Natural killer cell (primary cell): Measurements from ENCODE around the gene SARS2. TPM values are rescaled to one million over a fixed set of nuclear protein-coding genes. Genes with fewer than 3 reads are reported as not detected.

Experiments used
- ATAC-seq, 3 donors: fragments of 150-1000 bp in 2 of 3; fragments of 200-7000 bp in 1 of 3; cut with Tn5 transposase; 1 replicate in 1 of 3; 2 replicates in 2 of 3; pipeline ENCODE4 v1.10.0; 2021; ENCODE audit warnings: mild to moderate bottlenecking in 2 of 3, moderate library complexity in 2 of 3
- DNase-seq, 2 donors: peaks; one replicate each; pipeline versions ENCODE4 v3.0.0 to v3.0.0-alpha.2; 2013 to 2021; ENCODE audit warnings: mixed read lengths in 1 of 2
- H3K27ac ChIP-seq: one replicate; pipeline ENCODE4 v1.5.1; 2013; ENCODE audit warnings: mild to moderate bottlenecking, low read length
- H3K27me3 ChIP-seq: one replicate; pipeline ENCODE4 v1.6.1; 2013; ENCODE audit warnings: low read length; ENCODE audit not compliant: control insufficient read depth, insufficient read depth
- H3K36me3 ChIP-seq: one replicate; pipeline ENCODE4 v1.6.1; 2013; ENCODE audit warnings: low read length; ENCODE audit not compliant: control insufficient read depth, insufficient read depth
- H3K4me1 ChIP-seq: one replicate; pipeline ENCODE4 v1.6.1; 2013; ENCODE audit warnings: low read length; ENCODE audit not compliant: control insufficient read depth, insufficient read depth
- H3K4me3 ChIP-seq: one replicate; pipeline ENCODE4 v1.5.1; 2013; ENCODE audit warnings: low read length
- H3K9me3 ChIP-seq: one replicate; pipeline ENCODE4 v1.6.1; 2013; ENCODE audit warnings: low read length; ENCODE audit not compliant: control insufficient read depth, insufficient read depth
- H3K27ac Mint-ChIP-seq, 2 donors: one replicate each; pipeline ENCODE4 v1.8.0; 2022; ENCODE audit warnings: mild to moderate bottlenecking in 2 of 2, mixed read lengths in 2 of 2, moderate library complexity in 1 of 2
- H3K27me3 Mint-ChIP-seq, 2 donors: one replicate each; pipeline ENCODE4 v1.8.0; 2022; ENCODE audit warnings: low read depth in 2 of 2, mixed read lengths in 2 of 2
- H3K36me3 Mint-ChIP-seq: one replicate; pipeline ENCODE4 v1.8.0; 2022; ENCODE audit warnings: mixed read lengths
- H3K4me1 Mint-ChIP-seq, 2 donors: one replicate each; pipeline ENCODE4 v1.8.0; 2022; ENCODE audit warnings: mixed read lengths in 2 of 2
- H3K4me3 Mint-ChIP-seq: one replicate; pipeline ENCODE4 v1.8.0; 2022; ENCODE audit warnings: mild to moderate bottlenecking, moderate library complexity, mixed read lengths
- H3K9me3 Mint-ChIP-seq, 2 donors: one replicate each; pipeline ENCODE4 v1.8.0; 2022; ENCODE audit warnings: mixed read lengths in 2 of 2
- WGBS: methylation state at CpG from one replicate; pipeline ENCODE4 v1.1.7; 2013; ENCODE audit warnings: missing lambda C conversion rate; ENCODE audit not compliant: insufficient coverage; 5-methylcytosine and 5-hydroxymethylcytosine counted together
- intact Hi-C: fragments of 100-400 bp; cut with micrococcal nuclease; formaldehyde crosslinking; loops from one replicate; pipeline ENCODE4 v1.14.2; 2022
- total RNA-seq, 4 donors: library from RNA; stranded (reverse); fragments of 120-200 nt in 1 of 4; gene quantifications; one replicate each; pipeline versions ENCODE4 v1.2.3 to v1.2.4, GENCODE V29; 2013 to 2022
- TF ChIP-seq, protein P1 (sequence below): fragments of 200-600 bp; IDR thresholded peaks from one replicate; pipeline ENCODE4 v1.8.0; 2022; ENCODE audit warnings: antibody characterized with exemption

SARS2 gene
- total RNA-seq, 3 donors from 2014 or later (not counting 1 experiment from before 2014, with no cell fraction given) = 25.4 to 53.0 (median 38.9) TPM

DNA sequence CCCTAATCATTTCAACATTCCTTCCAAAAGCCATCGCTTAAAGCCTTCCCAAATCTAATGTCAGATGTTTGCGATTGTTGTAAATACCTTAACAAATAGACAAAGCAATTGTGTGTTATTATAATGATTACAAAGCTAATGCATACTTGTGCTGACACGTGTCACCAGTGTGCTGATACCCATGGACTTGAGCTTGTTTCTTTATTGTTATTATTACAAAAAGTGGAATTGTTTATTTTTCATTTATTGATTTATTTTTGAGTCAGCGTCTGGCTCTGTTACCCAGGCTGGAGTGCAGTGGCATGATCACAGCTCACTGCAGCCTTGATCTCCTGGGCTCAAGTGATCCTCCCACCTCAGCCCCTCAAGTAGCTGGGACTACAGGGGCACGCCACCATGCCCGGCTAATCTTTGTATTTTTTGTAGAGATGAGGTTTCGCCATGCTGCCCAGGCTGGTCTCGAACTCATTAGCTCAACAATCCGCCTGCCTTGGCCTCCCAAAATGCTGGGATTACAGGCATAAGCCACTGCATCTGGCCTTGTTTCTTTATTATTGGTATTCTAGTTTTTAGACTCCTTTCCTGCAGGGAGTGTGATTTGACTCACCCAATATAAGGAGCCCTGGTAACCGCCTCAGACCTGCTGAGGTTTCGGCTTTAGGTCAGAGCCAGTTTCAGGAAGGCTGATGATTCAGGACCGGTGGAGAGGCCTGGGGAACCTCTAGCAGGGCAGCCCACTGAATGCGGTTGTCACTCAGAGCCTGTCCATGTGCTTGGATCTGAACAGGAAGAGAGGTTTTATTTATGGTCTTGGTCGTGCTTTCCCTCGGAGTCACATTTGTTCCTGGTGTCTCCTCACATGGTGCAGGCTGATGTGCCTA is 47.1 kb upstream of the SARS2 start:
- TF ChIP-seq, protein P1, sequence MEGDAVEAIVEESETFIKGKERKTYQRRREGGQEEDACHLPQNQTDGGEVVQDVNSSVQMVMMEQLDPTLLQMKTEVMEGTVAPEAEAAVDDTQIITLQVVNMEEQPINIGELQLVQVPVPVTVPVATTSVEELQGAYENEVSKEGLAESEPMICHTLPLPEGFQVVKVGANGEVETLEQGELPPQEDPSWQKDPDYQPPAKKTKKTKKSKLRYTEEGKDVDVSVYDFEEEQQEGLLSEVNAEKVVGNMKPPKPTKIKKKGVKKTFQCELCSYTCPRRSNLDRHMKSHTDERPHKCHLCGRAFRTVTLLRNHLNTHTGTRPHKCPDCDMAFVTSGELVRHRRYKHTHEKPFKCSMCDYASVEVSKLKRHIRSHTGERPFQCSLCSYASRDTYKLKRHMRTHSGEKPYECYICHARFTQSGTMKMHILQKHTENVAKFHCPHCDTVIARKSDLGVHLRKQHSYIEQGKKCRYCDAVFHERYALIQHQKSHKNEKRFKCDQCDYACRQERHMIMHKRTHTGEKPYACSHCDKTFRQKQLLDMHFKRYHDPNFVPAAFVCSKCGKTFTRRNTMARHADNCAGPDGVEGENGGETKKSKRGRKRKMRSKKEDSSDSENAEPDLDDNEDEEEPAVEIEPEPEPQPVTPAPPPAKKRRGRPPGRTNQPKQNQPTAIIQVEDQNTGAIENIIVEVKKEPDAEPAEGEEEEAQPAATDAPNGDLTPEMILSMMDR = no peak
- Mint-ChIP-seq H3K27me3 (peaks cover 22 to 27% of the 10 kb centered on the region in 2 donors), H3K4me3 (no peak overlapping the region), H3K9me3 (no peaks in the 10 kb centered on the region), H3K36me3 (no peaks in the 10 kb centered on the region), H3K27ac (no peak overlapping the region), H3K4me1 (peaks cover 0 to 4% of the 10 kb centered on the region in 2 donors)
- H3K27ac ChIP-seq = no peak overlapping the region
- no peak for ATAC-seq
- intact Hi-C loops = no loop called here
- H3K9me3 ChIP-seq = peaks cover 6% of the 10 kb centered on the region
- WGBS = 59% methylated on average over 14 of the region's 15 CpGs
- H3K36me3 ChIP-seq = no peaks in the 10 kb centered on the region
- peaks cover 3% of the 10 kb centered on the region for H3K4me1 ChIP-seq
- H3K27me3 ChIP-seq = peaks cover 10% of the 10 kb centered on the region
- H3K4me3 ChIP-seq = no peak overlapping the region
- DNase-seq = no peak

DNA sequence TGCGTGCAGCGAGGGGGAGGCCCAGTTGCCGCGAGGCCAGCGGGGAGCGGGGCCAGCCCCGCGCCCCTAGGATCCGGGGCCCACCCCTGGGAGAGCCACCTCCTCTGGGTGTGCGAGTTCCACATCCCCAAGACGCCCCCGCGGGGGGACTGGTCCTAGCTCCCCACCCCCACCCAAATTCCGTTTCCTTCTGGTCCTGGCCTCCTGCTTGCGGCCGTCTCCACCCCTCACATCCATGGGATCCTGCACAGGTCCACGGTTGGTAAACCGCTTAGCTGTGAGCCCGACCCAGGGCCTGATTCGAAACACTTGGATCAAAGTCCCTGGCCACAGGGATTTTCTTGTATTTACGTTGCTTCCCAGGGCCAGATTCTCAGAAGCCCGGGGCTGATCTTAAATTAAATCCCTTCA is 45.3 kb upstream of the SARS2 start:
- no peak overlapping the region for H3K27ac ChIP-seq

DNA sequence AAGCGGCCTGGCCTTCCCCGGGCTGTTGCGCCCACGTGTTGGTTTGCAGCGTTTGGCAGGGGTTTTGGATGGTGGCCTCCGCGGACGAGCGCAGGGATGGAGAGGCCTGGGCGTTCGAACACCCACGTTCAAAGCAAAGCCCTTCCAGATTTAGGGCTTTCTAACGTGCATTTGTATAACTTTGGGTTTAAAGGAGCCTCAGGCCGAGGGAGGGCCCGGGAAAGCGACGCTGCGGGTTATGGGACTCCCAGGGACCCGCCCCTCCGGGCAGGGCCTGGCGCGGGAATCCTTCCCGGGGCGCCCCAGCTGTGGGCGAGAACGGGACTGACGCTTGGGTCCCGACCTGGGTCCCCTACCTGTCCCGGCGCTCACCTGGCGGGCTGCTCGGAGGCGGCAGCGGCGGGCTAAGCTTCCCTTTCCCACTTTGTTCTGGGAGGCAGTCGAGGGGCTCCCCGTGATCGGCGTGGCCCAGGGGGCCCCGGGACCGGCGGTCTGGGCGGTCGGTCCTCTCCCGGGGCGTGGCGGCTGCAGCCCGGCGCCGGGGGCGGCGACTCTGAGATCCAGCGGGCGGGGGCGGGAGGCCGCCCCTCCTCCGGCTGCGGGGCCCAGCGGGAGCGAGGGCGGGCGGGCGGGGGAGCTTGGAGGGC is 44.8 kb upstream of the SARS2 start, which contains the start of gene FBXO17:
Gene FBXO17 (minus strand): TSS at position 529 of the 647 bp plus-strand sequence. CDS start 25,423 bp downstream, outside the sequence.
- no peaks in the 10 kb centered on the region for H3K9me3 Mint-ChIP-seq
- ATAC-seq = peak in 1 of 3 donors; percentile 26

More for the DNA sequence above, 45.3 kb upstream of the SARS2 start:
- Histone ChIP-seq H3K4me1 (peaks cover 3% of the 10 kb centered on the region), H3K4me3 (no peak overlapping the region), H3K27me3 (peaks cover 10% of the 10 kb centered on the region), H3K9me3 (peaks cover 5% of the 10 kb centered on the region), H3K36me3 (no peaks in the 10 kb centered on the region)
- WGBS = 26% methylated on average over 22 of the region's 22 CpGs
- no peaks in the 10 kb centered on the region for H3K36me3 Mint-ChIP-seq
- peaks cover 0 to 4% of the 10 kb centered on the region in 2 donors for H3K4me1 Mint-ChIP-seq
- DNase-seq (no peak), ATAC-seq (no peak)
- peak overlapping the region; percentile 37 for H3K4me3 Mint-ChIP-seq
- peaks cover 22 to 27% of the 10 kb centered on the region in 2 donors for H3K27me3 Mint-ChIP-seq
- H3K9me3 Mint-ChIP-seq = no peaks in the 10 kb centered on the region
- TF ChIP-seq, protein P1 = no peak
- no peak overlapping the region for H3K27ac Mint-ChIP-seq
- intact Hi-C loops = no loop called here

More for the DNA sequence above, 44.8 kb upstream of the SARS2 start, which contains the start of gene FBXO17:
- Histone ChIP-seq H3K27me3 (peaks cover 10% of the 10 kb centered on the region), H3K4me1 (peaks cover 3% of the 10 kb centered on the region), H3K36me3 (no peaks in the 10 kb centered on the region), H3K9me3 (no peaks in the 10 kb centered on the region), H3K4me3 (no peak within 1 kb of the TSS), H3K27ac (no peak within 1 kb of the TSS)
- no peaks in the 10 kb centered on the region for H3K36me3 Mint-ChIP-seq
- no peak for DNase-seq
- peaks cover 22 to 27% of the 10 kb centered on the region in 2 donors for H3K27me3 Mint-ChIP-seq
- peaks cover 0 to 4% of the 10 kb centered on the region in 2 donors for H3K4me1 Mint-ChIP-seq
- TF ChIP-seq, protein P1 = no peak
- no peak within 1 kb of the TSS for H3K27ac Mint-ChIP-seq
- WGBS = 12% methylated on average over 63 of the region's 63 CpGs
- intact Hi-C loops = no loop called here
- H3K4me3 Mint-ChIP-seq = peak within 1 kb of the TSS; percentile 37
